Fibroblast of mammary gland (primary cell): ENCODE results near the gene HOXA7.

Source experiments
- DNase-seq: peaks from one replicate; pipeline ENCODE4 v3.0.0-alpha.2; 2010; ENCODE audit warnings: low read depth
- H3K4me3 ChIP-seq: 2 replicates; pipeline ENCODE4 v1.5.1; 2011; ENCODE audit warnings: low read depth, mild to moderate bottlenecking, low read length, moderate library complexity; ENCODE audit not compliant: control insufficient read depth
- TF ChIP-seq, protein P1 (sequence below): conservative IDR thresholded peaks from 2 replicates; pipeline ENCODE4 v1.5.1; 2011; ENCODE audit warnings: low read depth, low read length, inconsistent platforms; ENCODE audit not compliant: control insufficient read depth, insufficient read depth

The HOXA7 gene

GRCh38 chr7:27140126-27140857 is 16.2 kb downstream of the HOXA7 start:
- peak overlapping the region; percentile 4 for H3K4me3 ChIP-seq
- TF ChIP-seq, protein P1, sequence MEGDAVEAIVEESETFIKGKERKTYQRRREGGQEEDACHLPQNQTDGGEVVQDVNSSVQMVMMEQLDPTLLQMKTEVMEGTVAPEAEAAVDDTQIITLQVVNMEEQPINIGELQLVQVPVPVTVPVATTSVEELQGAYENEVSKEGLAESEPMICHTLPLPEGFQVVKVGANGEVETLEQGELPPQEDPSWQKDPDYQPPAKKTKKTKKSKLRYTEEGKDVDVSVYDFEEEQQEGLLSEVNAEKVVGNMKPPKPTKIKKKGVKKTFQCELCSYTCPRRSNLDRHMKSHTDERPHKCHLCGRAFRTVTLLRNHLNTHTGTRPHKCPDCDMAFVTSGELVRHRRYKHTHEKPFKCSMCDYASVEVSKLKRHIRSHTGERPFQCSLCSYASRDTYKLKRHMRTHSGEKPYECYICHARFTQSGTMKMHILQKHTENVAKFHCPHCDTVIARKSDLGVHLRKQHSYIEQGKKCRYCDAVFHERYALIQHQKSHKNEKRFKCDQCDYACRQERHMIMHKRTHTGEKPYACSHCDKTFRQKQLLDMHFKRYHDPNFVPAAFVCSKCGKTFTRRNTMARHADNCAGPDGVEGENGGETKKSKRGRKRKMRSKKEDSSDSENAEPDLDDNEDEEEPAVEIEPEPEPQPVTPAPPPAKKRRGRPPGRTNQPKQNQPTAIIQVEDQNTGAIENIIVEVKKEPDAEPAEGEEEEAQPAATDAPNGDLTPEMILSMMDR: no peak
- DNase-seq: no peak

- TF ChIP-seq, protein P1: no peak
- DNase-seq: no peak
- peak overlapping the region; percentile 4 for H3K4me3 ChIP-seq
These were observed 16.9 kb downstream of the HOXA7 start for GRCh38 chr7:27139334-27140125.

- H3K4me3 ChIP-seq: no peak overlapping the region
- TF ChIP-seq, protein P1: no peak
These were observed 17.5 kb downstream of the HOXA7 start for GRCh38 chr7:27138985-27139333.

DNA sequence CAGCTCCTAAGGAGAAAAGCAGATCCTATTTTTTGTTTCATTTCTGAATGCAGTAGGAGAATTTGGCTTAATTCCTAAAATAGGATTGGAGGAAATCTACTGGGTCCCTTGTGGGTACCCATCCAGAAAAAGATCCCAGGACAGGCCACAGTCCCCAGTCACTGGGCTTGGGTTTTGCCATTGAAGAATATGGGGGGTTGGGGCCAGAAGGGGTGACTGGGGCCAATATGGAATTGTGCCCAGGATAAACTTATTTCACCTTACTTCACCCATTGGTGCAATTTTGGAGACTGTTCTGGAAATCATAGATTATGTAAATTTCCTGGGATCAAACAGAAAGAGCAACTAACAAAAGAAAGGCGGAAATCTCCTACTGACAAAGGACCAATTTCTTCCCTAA is 18.0 kb downstream of the HOXA7 start:
- no peak for DNase-seq
- no peak overlapping the region for H3K4me3 ChIP-seq
- TF ChIP-seq, protein P1: no peak

More at GRCh38 chr7:27138985-27139333, 17.5 kb downstream of the HOXA7 start:
- DNase-seq: no peak

GRCh38 chr7:27137640-27138315 is 18.7 kb downstream of the HOXA7 start:
- TF ChIP-seq, protein P1: no peak
- H3K4me3 ChIP-seq: no peak overlapping the region
- DNase-seq: no peak

- DNase-seq: peak; percentile 99
- H3K4me3 ChIP-seq: no peak overlapping the region
- TF ChIP-seq, protein P1: no peak
These were observed 22.1 kb downstream of the HOXA7 start for GRCh38 chr7:27134392-27134791.
